Mesenchymal stem cell (in vitro differentiated cells and primary cell): ENCODE results near the gene ZNF221. TPM values are rescaled to one million over a fixed set of nuclear protein-coding genes. Genes with fewer than 3 reads are reported as not detected.

Experiments used
- small RNA-seq: library from polyadenylated mRNA; stranded (forward); fragments of <200 nt; extraction: miRNeasy Mini kit (QIAGEN cat#:217004); gene quantifications from one replicate; pipeline ENCODE3, GENCODE V24; 2013; ENCODE audit warnings: low read depth

The ZNF221 gene

Small RNAs within 50 kb of the gene (small RNA-seq; reads per million reads assigned to genes)
- not detected for gene AC006213.5
